Pancreas (tissue), 10 donors: Measurements from ENCODE around the gene CNTNAP5. TPM values are rescaled to one million over a fixed set of nuclear protein-coding genes. Genes with fewer than 3 reads are reported as not detected.
A peak's percentile ranks its signal among the peaks of the same experiment; 100 is the strongest.

Experiments
- ATAC-seq, 4 donors: fragments of 200-7000 bp; cut with Tn5 transposase; one replicate each; pipeline versions ENCODE4 v1.8.0 to v1.9.1; 2020; ENCODE audit warnings: mild to moderate bottlenecking in 4 of 4, moderate library complexity in 4 of 4
- DNase-seq, 6 donors: peaks; one replicate each; pipeline ENCODE4 v3.0.0-alpha.2; 2020
- FAIRE-seq: peaks from 2 replicates; lab custom pipeline; 2012; peaks lifted over from hg19 to GRCh38; lab: Jason Lieb, UNC
- H3K27ac ChIP-seq, 4 donors: fragments of 200-600 bp; sonication (generic); 1 replicate in 3 of 4; 2 replicates in 1 of 4; pipeline versions ENCODE4 v1.5.0 to v1.8.0; 2020
- H3K27me3 ChIP-seq, 4 donors: fragments of 200-600 bp; one replicate each; pipeline ENCODE4 v1.8.0; 2021
- H3K36me3 ChIP-seq, 3 donors: fragments of 200-600 bp; sonication (generic) in 1 of 3; one replicate each; pipeline versions ENCODE4 v1.5.0 to v1.8.0; 2020 to 2021
- H3K4me1 ChIP-seq, 3 donors: fragments of 200-600 bp; one replicate each; pipeline ENCODE4 v1.8.0; 2021
- H3K4me3 ChIP-seq, 4 donors: fragments of 200-600 bp; sonication (generic) in 2 of 4; one replicate each; pipeline versions ENCODE4 v1.5.0 to v1.8.0; 2020 to 2021
- H3K9me3 ChIP-seq, 4 donors: fragments of 200-600 bp; one replicate each; pipeline ENCODE4 v1.8.0; 2021
- CTCF ChIP-seq, 4 donors: fragments of 200-600 bp; sonication (generic) in 3 of 4; IDR thresholded peaks; one replicate each; pipeline versions ENCODE4 v1.5.0 to v1.8.0; 2021; ENCODE audit warnings: antibody characterized with exemption in 4 of 4
- WGBS, 2 donors: extraction: QIAGEN DNeasy Blood & Tissue Kit; methylation state at CpG; one replicate each; pipeline ENCODE4 v1.1.7; 2013; 5-methylcytosine and 5-hydroxymethylcytosine counted together
- intact Hi-C, 3 donors: fragments of 100-400 bp; cut with DNase I; formaldehyde crosslinking; loops; one replicate each; pipeline versions ENCODE4 v1.11.1 to v1.14.2; 2022
- polyA plus RNA-seq, 2 donors: library from polyadenylated mRNA; stranded (reverse); fragments of 200-250 nt; gene quantifications; one replicate each; pipeline ENCODE4 v1.2.3, GENCODE V29; 2013
- total RNA-seq, 6 donors: library from RNA; stranded (reverse); fragmentation: NEBNext Ultra II Directional in 4 of 6; extraction: Animal tissue kit (Norgen Biotek cat#: 25700) in 4 of 6; gene quantifications; one replicate each; pipeline versions ENCODE4 v1.2.1 to v1.2.4, GENCODE V29; 2021 to 2023
- donor health status: healthy with polysubstance abuse.
- donor health status: DM: no; HTN: no; CAD: no; lungs with moderate emphysema.
- donor health status: DM: no; HTN: no; CAD: no.
- donor health status: control.
- donor health status: control.
- donor health status: Bipolar disorder and iron deficiency.
- donor health status: DM: yes; HTN: yes; CAD: no.
- donor health status: DM: no; HTN: no; CAD: no.
- donor health status: DM: no; HTN: no; CAD: no.
- donor health status: DM: yes; HTN: yes; CAD: no.

CNTNAP5 gene
- total RNA-seq = under 1 TPM; 0.05 to 0.43 (median 0.11) TPM
- under 1 TPM; 0.11 to 0.40 TPM for polyA plus RNA-seq

GRCh38 chr2:124025171-124025580, at the start of gene CNTNAP5:
Gene CNTNAP5, plus strand, starts transcription at chr2:124025287. Its CDS starts 364 bp downstream, at chr2:124025651.
- ATAC-seq (peak; percentile 90 to 100 (median 96)), DNase-seq (peak; percentile 40 to 89 (median 65)), FAIRE-seq (no peak)
- Histone ChIP-seq H3K4me3 (peak within 1 kb of the TSS in 1 of 4 donors; percentile 26), H3K27me3 (peaks cover 0 to 44% (median 5%) of the 10 kb centered on the region in 4 donors), H3K9me3 (no peaks in the 10 kb centered on the region), H3K27ac (no peak within 1 kb of the TSS), H3K36me3 (no peaks in the 10 kb centered on the region), H3K4me1 (no peaks in the 10 kb centered on the region)
- TF ChIP-seq CTCF (IDR thresholded peaks at IDR 0.05) = no peak
- intact Hi-C loops = no loop called here
- WGBS, 2 donors = 1 to 3% methylated on average over 34 to 37 of the region's 37 CpGs

GRCh38 chr2:123976054-123976648, 48.9 kb upstream of the CNTNAP5 start:
- no peak overlapping the region for H3K4me3 ChIP-seq
- no peak for TF ChIP-seq CTCF (IDR thresholded peaks at IDR 0.05)
- DNase-seq (no peak), FAIRE-seq (no peak), ATAC-seq (no peak)
- WGBS, 2 donors = 59 to 75% methylated on average over 4 of the region's 4 CpGs
- no peak overlapping the region for H3K27ac ChIP-seq
- H3K9me3 ChIP-seq = no peaks in the 10 kb centered on the region
- no peaks in the 10 kb centered on the region for H3K36me3 ChIP-seq
- H3K27me3 ChIP-seq = no peaks in the 10 kb centered on the region
- H3K4me1 ChIP-seq = no peaks in the 10 kb centered on the region
- intact Hi-C loops = no loop called here

DNA sequence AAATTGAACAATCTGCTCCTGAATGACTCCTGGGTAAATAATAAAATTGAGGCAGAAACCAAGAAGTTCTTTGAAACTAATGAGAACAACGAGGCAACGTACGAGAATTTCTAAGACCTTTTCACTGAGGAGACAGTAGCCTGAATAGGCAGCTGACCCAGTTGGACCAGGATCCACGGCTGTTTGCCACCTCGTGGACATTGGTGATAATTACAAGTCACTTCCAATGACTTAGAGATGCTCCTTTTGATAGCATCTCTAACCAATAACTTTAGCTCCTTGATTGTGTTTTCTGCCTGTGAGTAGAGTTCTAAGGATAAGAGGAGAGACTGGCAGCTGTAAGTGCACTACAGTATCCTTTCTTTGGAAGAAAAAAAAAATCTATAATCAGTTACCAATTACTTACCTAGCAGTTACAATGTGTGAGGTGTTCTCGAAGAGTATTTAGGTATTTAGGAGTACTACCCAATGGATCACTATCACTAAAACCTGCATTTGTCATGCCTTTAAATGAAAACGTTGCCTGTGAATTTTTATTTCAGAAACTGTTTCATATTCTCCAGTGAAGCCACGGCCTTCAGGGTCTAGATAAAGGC, 31.3 kb upstream of the CNTNAP5 start:
- Histone ChIP-seq H3K27ac (no peak overlapping the region), H3K27me3 (no peaks in the 10 kb centered on the region), H3K36me3 (no peaks in the 10 kb centered on the region), H3K4me3 (no peak overlapping the region), H3K4me1 (no peaks in the 10 kb centered on the region), H3K9me3 (no peaks in the 10 kb centered on the region)
- WGBS, 2 donors = 18 to 26% methylated on average over 8 of the region's 8 CpGs
- ATAC-seq = peak in 3 of 4 donors; percentile 78 to 84 (median 78)
- peak in 4 of 6 donors; percentile 16 to 54 (median 36) for DNase-seq
- FAIRE-seq = no peak
- peak; percentile 16 to 48 (median 36) for TF ChIP-seq CTCF (IDR thresholded peaks at IDR 0.05)
- intact Hi-C loops = no loop called here

DNA sequence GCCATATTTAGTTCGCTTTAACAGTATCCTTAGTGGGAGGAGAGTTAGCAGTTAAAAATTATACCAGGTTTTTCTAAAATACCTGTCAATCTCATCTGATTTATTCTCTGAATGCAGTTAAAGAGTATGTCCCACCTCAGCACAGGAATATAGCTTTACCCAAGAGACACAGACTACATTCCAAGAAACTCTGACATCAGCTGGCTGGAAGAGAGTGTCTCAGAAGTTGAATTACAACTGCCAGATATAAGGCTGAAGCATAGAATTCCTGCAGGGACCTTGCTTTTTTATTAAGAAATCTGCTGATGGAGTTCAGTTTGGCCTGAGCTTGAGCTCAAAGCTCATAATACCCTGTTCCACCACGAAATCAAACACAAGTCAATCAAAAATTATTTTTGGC, 25.4 kb upstream of the CNTNAP5 start:
- 37 to 48% methylated on average over 2 of the region's 2 CpGs for WGBS, 2 donors
- Histone ChIP-seq H3K27me3 (no peaks in the 10 kb centered on the region), H3K4me1 (no peaks in the 10 kb centered on the region), H3K36me3 (no peaks in the 10 kb centered on the region), H3K4me3 (no peak overlapping the region), H3K9me3 (no peaks in the 10 kb centered on the region), H3K27ac (no peak overlapping the region)
- no peak for TF ChIP-seq CTCF (IDR thresholded peaks at IDR 0.05)
- DNase-seq (no peak), FAIRE-seq (no peak), ATAC-seq (no peak)
- intact Hi-C loops = no loop called here
